ENCODE measurements around the gene SLC5A11. TPM values are rescaled to one million over a fixed set of nuclear protein-coding genes. Genes with fewer than 3 reads are reported as not detected.

Gene SLC5A11
- polyA plus RNA-seq, 6 donors from 2014 or later: not detected

- no peaks in the 10 kb centered on the region for H3K4me1 Mint-ChIP-seq
- H3K9me3 Mint-ChIP-seq: peaks cover 0 to 4% (median 0%) of the 10 kb centered on the region in 7 donors
- DNase-seq (no peak), ATAC-seq (ENCODE audit: low read depth in 2 of 2) (no peak)
- H3K4me3 Mint-ChIP-seq: no peak overlapping the region
- H3K36me3 Mint-ChIP-seq: peaks cover 44 to 67% of the 10 kb centered on the region in 2 donors
- H3K27ac Mint-ChIP-seq: peak overlapping the region in 1 of 6 donors; percentile 45
- no peaks in the 10 kb centered on the region for H3K27me3 Mint-ChIP-seq
Measured at GRCh38 chr16:24822542-24822941, 23.2 kb upstream of the SLC5A11 start.

- Mint-ChIP-seq H3K36me3 (peaks cover 40 to 63% of the 10 kb centered on the region in 2 donors), H3K4me1 (no peaks in the 10 kb centered on the region), H3K27me3 (no peaks in the 10 kb centered on the region), H3K27ac (peak overlapping the region in 1 of 6 donors; percentile 57), H3K9me3 (peaks cover 0 to 4% (median 0%) of the 10 kb centered on the region in 7 donors), H3K4me3 (no peak overlapping the region)
- no peak for ATAC-seq (ENCODE audit: low read depth in 2 of 2)
- DNase-seq: no peak
Measured at GRCh38 chr16:24822974-24823373, 22.8 kb upstream of the SLC5A11 start.

- DNase-seq (no peak), ATAC-seq (ENCODE audit: low read depth in 2 of 2) (no peak)
- Mint-ChIP-seq H3K4me3 (no peak overlapping the region), H3K27me3 (no peaks in the 10 kb centered on the region), H3K36me3 (peaks cover 32 to 51% of the 10 kb centered on the region in 2 donors), H3K9me3 (peaks cover 0 to 4% (median 0%) of the 10 kb centered on the region in 7 donors), H3K4me1 (no peaks in the 10 kb centered on the region), H3K27ac (no peak overlapping the region)
Measured at GRCh38 chr16:24825696-24826095, 20.1 kb upstream of the SLC5A11 start.

GRCh38 chr16:24826096-24826690 lies 19.6 kb upstream of the SLC5A11 start:
- Mint-ChIP-seq H3K4me3 (no peak overlapping the region), H3K36me3 (peaks cover 32 to 47% of the 10 kb centered on the region in 2 donors), H3K4me1 (no peaks in the 10 kb centered on the region), H3K9me3 (peaks cover 0 to 4% (median 0%) of the 10 kb centered on the region in 7 donors), H3K27me3 (no peaks in the 10 kb centered on the region), H3K27ac (peak overlapping the region in 1 of 6 donors; percentile 74)
- DNase-seq (no peak), ATAC-seq (ENCODE audit: low read depth in 2 of 2) (no peak)

GRCh38 chr16:24826817-24827566 lies 18.8 kb upstream of the SLC5A11 start:
- H3K4me3 Mint-ChIP-seq: no peak overlapping the region
- H3K9me3 Mint-ChIP-seq: peaks cover 0 to 4% (median 0%) of the 10 kb centered on the region in 7 donors
- peaks cover 0 to 1% (median 0%) of the 10 kb centered on the region in 3 donors for H3K4me1 Mint-ChIP-seq
- ATAC-seq (ENCODE audit: low read depth in 2 of 2) (no peak), DNase-seq (no peak)
- H3K27ac Mint-ChIP-seq: peak overlapping the region in 3 of 6 donors; percentile 64 to 81 (median 77)
- H3K36me3 Mint-ChIP-seq: peaks cover 32 to 39% of the 10 kb centered on the region in 2 donors
- H3K27me3 Mint-ChIP-seq: no peaks in the 10 kb centered on the region

- H3K4me3 Mint-ChIP-seq: no peak overlapping the region
- peak overlapping the region in 1 of 6 donors; percentile 10 for H3K27ac Mint-ChIP-seq
- no peak for ATAC-seq (ENCODE audit: low read depth in 2 of 2)
- no peak for DNase-seq
- H3K9me3 Mint-ChIP-seq: peaks cover 0 to 4% (median 0%) of the 10 kb centered on the region in 7 donors
- no peaks in the 10 kb centered on the region for H3K27me3 Mint-ChIP-seq
- H3K36me3 Mint-ChIP-seq: peaks cover 22 to 26% of the 10 kb centered on the region in 2 donors
- H3K4me1 Mint-ChIP-seq: peaks cover 0 to 3% (median 0%) of the 10 kb centered on the region in 3 donors
Measured at GRCh38 chr16:24829153-24829552, 16.6 kb upstream of the SLC5A11 start.

GRCh38 chr16:24833352-24833751 lies 12.4 kb upstream of the SLC5A11 start:
- no peak for ATAC-seq (ENCODE audit: low read depth in 2 of 2)
- Mint-ChIP-seq H3K4me1 (peaks cover 0 to 3% (median 0%) of the 10 kb centered on the region in 3 donors), H3K27ac (no peak overlapping the region), H3K9me3 (no peaks in the 10 kb centered on the region), H3K27me3 (no peaks in the 10 kb centered on the region), H3K4me3 (no peak overlapping the region), H3K36me3 (peaks cover 0 to 15% of the 10 kb centered on the region in 2 donors)
- no peak for DNase-seq

- ATAC-seq (ENCODE audit: low read depth in 2 of 2) (no peak), DNase-seq (no peak)
- Mint-ChIP-seq H3K27me3 (no peaks in the 10 kb centered on the region), H3K27ac (no peak overlapping the region), H3K9me3 (no peaks in the 10 kb centered on the region), H3K4me1 (peaks cover 0 to 3% (median 0%) of the 10 kb centered on the region in 3 donors), H3K4me3 (no peak overlapping the region), H3K36me3 (peaks cover 0 to 15% of the 10 kb centered on the region in 2 donors)
Measured at GRCh38 chr16:24834459-24835335, 11.1 kb upstream of the SLC5A11 start.

- Mint-ChIP-seq H3K4me1 (peaks cover 0 to 3% (median 0%) of the 10 kb centered on the region in 3 donors), H3K9me3 (no peaks in the 10 kb centered on the region), H3K27me3 (no peaks in the 10 kb centered on the region), H3K36me3 (peaks cover 0 to 15% of the 10 kb centered on the region in 2 donors), H3K27ac (no peak overlapping the region), H3K4me3 (no peak overlapping the region)
- ATAC-seq (ENCODE audit: low read depth in 2 of 2): no peak
- no peak for DNase-seq
Measured at GRCh38 chr16:24836836-24837235, 8.9 kb upstream of the SLC5A11 start.

GRCh38 chr16:24837969-24838368 lies 7.8 kb upstream of the SLC5A11 start:
- H3K9me3 Mint-ChIP-seq: no peaks in the 10 kb centered on the region
- DNase-seq: no peak

GRCh38 chr16:24838554-24839266 lies 7.1 kb upstream of the SLC5A11 start:
- H3K4me3 Mint-ChIP-seq: peak overlapping the region in 1 of 8 donors; percentile 63
- DNase-seq (no peak), ATAC-seq (ENCODE audit: low read depth in 2 of 2) (no peak)
- no peaks in the 10 kb centered on the region for H3K4me1 Mint-ChIP-seq
- H3K27me3 Mint-ChIP-seq: no peaks in the 10 kb centered on the region
- peaks cover 0 to 15% of the 10 kb centered on the region in 2 donors for H3K36me3 Mint-ChIP-seq
- no peaks in the 10 kb centered on the region for H3K9me3 Mint-ChIP-seq
- H3K27ac Mint-ChIP-seq: no peak overlapping the region

More at GRCh38 chr16:24837969-24838368, 7.8 kb upstream of the SLC5A11 start:
- Mint-ChIP-seq H3K4me3 (no peak overlapping the region), H3K27ac (no peak overlapping the region), H3K27me3 (no peaks in the 10 kb centered on the region), H3K4me1 (no peaks in the 10 kb centered on the region), H3K36me3 (peaks cover 0 to 15% of the 10 kb centered on the region in 2 donors)
- no peak for ATAC-seq (ENCODE audit: low read depth in 2 of 2)

GRCh38 chr16:24839347-24839972 lies 6.3 kb upstream of the SLC5A11 start:
- Mint-ChIP-seq H3K36me3 (peaks cover 0 to 23% of the 10 kb centered on the region in 2 donors), H3K27ac (no peak overlapping the region), H3K4me3 (peak overlapping the region in 1 of 8 donors; percentile 63), H3K4me1 (no peaks in the 10 kb centered on the region), H3K27me3 (no peaks in the 10 kb centered on the region), H3K9me3 (no peaks in the 10 kb centered on the region)
- DNase-seq (no peak), ATAC-seq (ENCODE audit: low read depth in 2 of 2) (no peak)

Measured in naive B cell (primary cell).